Large intestine (tissue), 3 donors: ENCODE measurements around the gene RHCG. TPM values are rescaled to one million over a fixed set of nuclear protein-coding genes. Genes with fewer than 3 reads are reported as not detected.
A peak's percentile ranks its signal among the peaks of the same experiment; 100 is the strongest.
"Not testable (repeated sequence)": the region's sequence is repeated elsewhere in the genome, so short reads cannot be mapped to it uniquely, and the experiment has no call there.

Experiments used
- DNase-seq, 2 donors: peaks; one replicate each; pipeline versions ENCODE4 v3.0.0 to v3.0.0-alpha.2; 2013
- H3K27ac ChIP-seq: one replicate; pipeline ENCODE4 v1.5.1; 2013; ENCODE audit warnings: low read length
- H3K27me3 ChIP-seq: 2 replicates; pipeline ENCODE4 v1.6.1; 2013; ENCODE audit warnings: low read length; ENCODE audit not compliant: control insufficient read depth, insufficient read depth
- H3K36me3 ChIP-seq: 2 replicates; pipeline ENCODE4 v1.6.1; 2013; ENCODE audit warnings: low read length; ENCODE audit not compliant: control insufficient read depth, insufficient read depth
- H3K4me1 ChIP-seq: one replicate; pipeline ENCODE4 v1.6.1; 2013; ENCODE audit warnings: low read length; ENCODE audit not compliant: control insufficient read depth, insufficient read depth
- H3K4me3 ChIP-seq: one replicate; pipeline ENCODE4 v1.5.1; 2013; ENCODE audit warnings: low read length
- H3K9me3 ChIP-seq: one replicate; pipeline ENCODE4 v1.6.1; 2013; ENCODE audit warnings: mild to moderate bottlenecking, low read depth, low read length, moderate library complexity; ENCODE audit not compliant: control insufficient read depth
- WGBS: methylation state at CpG from one replicate; pipeline ENCODE4 v1.1.5; 2013; ENCODE audit warnings: low lambda C conversion rate; ENCODE audit not compliant: insufficient coverage; 5-methylcytosine and 5-hydroxymethylcytosine counted together
- polyA plus RNA-seq: library from polyadenylated mRNA; unstranded; fragments of 120-200 nt; gene quantifications from one replicate; pipeline ENCODE4 v1.2.1, GENCODE V29; 2013

RHCG gene
- polyA plus RNA-seq, 1 donor = 0.12 TPM

DNA sequence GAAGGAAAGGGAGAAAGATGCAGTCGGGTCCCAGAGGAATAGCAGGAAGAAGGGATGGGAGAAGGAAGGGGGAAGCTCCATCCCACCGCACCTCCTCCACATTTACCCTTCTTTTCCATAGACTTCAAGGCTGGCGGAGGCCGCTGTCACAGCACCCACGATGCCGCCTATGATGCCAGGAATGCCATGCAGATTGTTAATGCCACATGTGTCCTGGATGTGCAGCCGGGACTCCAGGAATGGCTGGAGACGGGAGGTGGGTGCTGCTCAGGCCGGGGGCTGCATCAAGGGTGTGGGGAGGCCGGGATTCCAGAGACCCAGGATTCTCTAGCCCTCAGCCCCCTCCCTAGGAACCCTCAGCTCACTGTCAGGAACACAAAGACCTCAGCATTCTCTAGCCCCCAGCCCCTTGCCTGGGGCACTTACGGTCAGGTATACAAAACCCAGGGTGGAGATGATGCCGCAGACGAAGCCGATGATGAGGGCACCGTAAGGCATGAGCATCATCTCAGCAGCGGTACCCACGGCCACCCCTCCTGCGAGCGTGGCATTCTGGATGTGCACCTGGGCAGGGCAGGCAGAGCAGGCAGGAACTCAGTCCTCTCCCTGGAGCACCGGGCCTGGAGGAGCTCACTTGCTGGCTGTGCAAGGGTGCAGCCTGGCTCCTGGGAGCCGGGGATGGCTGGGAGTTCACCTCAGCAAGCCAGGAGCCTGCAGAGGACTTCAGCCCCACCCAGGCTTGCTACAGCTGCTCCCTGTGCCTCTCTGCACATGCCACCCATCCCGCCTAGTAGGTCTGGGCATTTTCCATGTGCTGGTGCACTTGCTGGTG is 18.8 kb downstream of the RHCG start:
- Histone ChIP-seq H3K9me3 (no peaks in the 10 kb centered on the region), H3K36me3 (no peaks in the 10 kb centered on the region), H3K4me1 (no peaks in the 10 kb centered on the region), H3K27me3 (peaks cover 34% of the 10 kb centered on the region), H3K4me3 (no peak overlapping the region), H3K27ac (no peak overlapping the region)
- WGBS = no CpG with 5 or more reads among the region's 22 CpGs
- DNase-seq = no peak

DNA sequence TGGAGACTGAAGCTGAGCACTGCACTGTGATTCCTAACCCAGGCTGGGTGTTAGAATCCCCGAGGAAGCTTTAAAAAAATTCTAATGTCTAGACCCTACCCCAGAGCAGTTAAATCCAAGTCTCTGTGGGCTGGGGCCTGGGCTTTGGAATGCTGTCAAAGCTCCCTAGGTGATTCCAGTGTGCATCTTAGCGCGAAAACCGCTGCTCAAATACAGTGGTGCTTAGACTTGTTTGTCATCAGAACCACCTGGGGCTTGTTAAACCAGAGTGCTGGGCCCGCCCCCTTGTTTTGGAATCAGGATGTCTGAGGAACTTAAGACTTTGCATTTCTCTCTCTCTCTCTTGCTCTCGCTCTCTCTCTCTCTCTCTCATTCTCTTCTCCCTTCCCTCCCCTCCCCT is 20.7 kb downstream of the RHCG start:
- no peaks in the 10 kb centered on the region for H3K36me3 ChIP-seq
- peaks cover 43% of the 10 kb centered on the region for H3K27me3 ChIP-seq
- H3K4me3 ChIP-seq = no peak overlapping the region
- no peaks in the 10 kb centered on the region for H3K4me1 ChIP-seq
- no peak for DNase-seq
- H3K9me3 ChIP-seq = no peaks in the 10 kb centered on the region
- WGBS = 50% methylated on average over 1 of the region's 6 CpGs
- no peak overlapping the region for H3K27ac ChIP-seq

DNA sequence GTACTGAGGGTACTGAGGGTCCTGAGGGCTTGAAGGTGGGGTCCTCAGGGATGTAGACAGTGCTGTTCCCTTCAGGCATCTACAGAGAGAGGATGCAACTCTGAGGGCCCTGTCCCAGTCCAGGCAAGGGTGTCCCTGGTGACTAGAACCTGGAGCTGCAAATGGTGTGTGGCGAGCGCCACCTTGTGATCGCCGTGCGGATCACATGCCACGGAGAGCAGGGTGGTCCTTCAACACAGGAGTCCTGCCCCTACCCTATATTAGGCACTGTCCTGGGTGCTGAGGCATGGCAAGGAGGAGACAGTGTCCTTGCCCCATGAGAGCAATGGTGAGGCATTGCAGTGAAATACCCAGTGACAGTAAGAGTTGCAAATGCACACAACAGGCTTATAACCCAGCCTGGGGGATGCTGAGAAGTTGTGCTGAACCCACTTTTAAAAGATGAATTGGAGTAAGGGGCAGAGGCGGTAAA is 23.6 kb downstream of the RHCG start:
- Histone ChIP-seq H3K4me1 (no peaks in the 10 kb centered on the region), H3K27ac (no peak overlapping the region), H3K36me3 (no peaks in the 10 kb centered on the region), H3K4me3 (no peak overlapping the region), H3K27me3 (peaks cover 34% of the 10 kb centered on the region), H3K9me3 (peaks cover 3% of the 10 kb centered on the region)
- WGBS = no CpG with 5 or more reads among the region's 7 CpGs
- peak; percentile 23 to 50 for DNase-seq

DNA sequence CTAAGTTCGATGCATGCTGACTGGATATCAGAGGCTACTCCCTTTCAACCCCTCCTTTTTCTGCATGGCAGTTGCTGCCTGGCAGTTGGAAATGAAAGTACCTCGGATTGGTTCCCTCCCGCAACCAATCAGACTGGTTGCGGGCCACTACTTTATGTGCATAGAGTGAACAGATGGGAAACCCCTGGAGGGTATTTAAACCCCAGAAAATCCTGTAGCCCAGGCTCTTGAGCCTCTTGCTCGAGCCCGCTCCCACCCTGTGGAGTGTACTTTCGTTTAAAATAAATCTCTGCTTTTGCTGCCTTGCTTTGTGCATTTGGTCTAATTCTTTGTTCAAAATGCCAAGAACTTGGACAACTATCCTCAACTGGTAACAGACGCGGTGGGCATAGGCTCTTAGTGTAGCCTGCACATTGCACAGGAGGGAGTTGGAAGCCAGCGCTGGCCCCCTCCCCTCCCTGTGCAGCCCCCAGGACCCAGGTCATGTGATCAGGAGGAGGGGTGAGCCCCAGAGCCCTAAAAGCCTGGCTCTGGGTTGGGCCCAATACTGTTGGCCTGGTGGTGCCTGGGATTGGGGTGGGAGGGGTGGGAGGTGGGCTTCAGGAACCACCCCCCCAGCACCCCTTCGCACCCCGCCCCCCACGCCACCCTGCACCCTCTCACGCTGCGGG is 26.8 kb downstream of the RHCG start:
- WGBS = no CpG with 5 or more reads among the region's 15 CpGs
- Histone ChIP-seq H3K4me3 (no peak overlapping the region), H3K27ac (no peak overlapping the region), H3K36me3 (no peaks in the 10 kb centered on the region), H3K9me3 (peaks cover 3% of the 10 kb centered on the region), H3K27me3 (peaks cover 25% of the 10 kb centered on the region), H3K4me1 (no peaks in the 10 kb centered on the region)
- no peak for DNase-seq

DNA sequence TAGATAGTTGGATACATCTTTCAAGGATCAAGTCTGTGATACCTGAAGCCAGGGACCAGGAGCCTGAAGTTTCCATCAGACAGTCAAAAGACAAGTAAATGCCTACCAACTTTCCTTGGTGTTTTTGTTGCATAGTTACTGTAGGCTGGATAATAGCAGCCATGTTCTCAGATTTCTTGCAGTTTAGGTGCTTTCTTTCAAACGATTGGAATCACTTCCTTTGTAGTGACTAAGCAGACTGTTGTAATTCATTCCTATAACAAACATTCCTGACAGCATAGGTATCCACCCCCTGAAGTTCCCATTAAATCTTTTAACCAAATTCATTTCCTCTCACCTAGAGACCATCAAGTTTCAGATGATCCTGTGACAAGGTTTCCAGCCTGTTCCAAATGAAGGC is 27.6 kb downstream of the RHCG start:
- 0% methylated on average over 1 of the region's 1 CpG for WGBS
- not testable (repeated sequence) for H3K27ac ChIP-seq, DNase-seq, H3K4me3 ChIP-seq, H3K4me1 ChIP-seq, H3K9me3 ChIP-seq, H3K36me3 ChIP-seq
- peaks cover 23% of the 10 kb centered on the region for H3K27me3 ChIP-seq

DNA sequence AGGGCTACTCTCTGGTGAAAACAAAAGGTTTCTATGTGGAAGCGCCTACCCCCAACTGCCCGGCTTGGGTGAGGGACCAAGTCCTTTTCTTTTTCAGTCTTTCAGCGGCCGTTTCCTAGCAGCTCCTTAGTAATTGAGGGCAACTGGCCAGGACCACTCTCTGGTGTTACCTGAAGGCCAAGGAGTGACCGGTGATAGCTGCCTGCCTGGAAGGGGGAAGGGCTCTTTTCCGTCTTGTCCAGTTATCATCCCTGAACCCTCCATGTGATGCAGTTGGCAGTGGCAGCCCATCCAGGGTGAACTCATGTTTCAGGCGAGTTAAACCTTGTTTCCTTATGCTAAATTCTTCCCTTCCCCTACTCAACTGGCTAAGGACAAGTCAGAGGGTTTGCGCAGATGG is 33.3 kb downstream of the RHCG start:
- no peaks in the 10 kb centered on the region for H3K9me3 ChIP-seq
- H3K27me3 ChIP-seq = no peaks in the 10 kb centered on the region
- WGBS = 80% methylated on average over 1 of the region's 8 CpGs
- H3K4me3 ChIP-seq = no peak overlapping the region
- DNase-seq = no peak
- H3K27ac ChIP-seq = no peak overlapping the region
- no peaks in the 10 kb centered on the region for H3K36me3 ChIP-seq
- H3K4me1 ChIP-seq = peaks cover 21% of the 10 kb centered on the region

DNA sequence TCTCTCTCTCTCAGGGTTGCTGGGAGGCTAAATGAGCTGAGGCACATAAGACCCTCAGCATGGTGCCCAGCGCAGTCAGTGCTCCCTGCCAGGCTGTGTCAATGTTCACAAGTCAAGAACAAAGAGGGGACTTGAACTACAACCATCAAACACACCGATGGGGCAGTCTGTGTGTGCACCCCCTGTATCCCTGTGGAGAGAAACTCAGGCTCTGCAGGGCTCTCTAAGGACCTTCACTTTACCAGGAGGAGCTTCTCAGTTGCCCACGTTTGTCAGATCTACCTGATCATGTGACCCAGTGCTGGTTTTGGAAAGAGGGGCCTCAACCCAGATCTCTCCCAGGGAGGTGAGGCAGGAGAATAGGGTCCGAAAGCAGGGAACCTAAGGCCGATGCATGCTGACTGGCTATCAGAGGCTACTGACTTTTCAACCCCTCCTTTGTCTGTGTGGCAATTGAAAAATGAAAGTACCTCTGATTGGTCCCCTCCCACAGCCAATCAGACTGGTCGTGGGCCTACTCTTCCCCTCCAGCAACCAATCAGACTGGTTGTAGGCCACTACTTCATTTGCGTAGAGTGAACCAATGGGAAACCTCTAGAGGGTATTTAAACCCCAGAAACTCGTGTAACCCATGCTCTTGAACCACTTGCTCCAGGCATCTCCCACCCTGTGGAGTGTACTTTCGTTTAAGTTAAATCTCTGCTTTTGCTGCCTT is 34.0 kb downstream of the RHCG start:
- no peaks in the 10 kb centered on the region for H3K36me3 ChIP-seq
- peak in 1 of 2 donors; percentile 30 for DNase-seq
- peaks cover 21% of the 10 kb centered on the region for H3K4me1 ChIP-seq
- WGBS = 100% methylated on average over 1 of the region's 9 CpGs
- H3K4me3 ChIP-seq = no peak overlapping the region
- H3K27ac ChIP-seq = no peak overlapping the region
- H3K9me3 ChIP-seq = no peaks in the 10 kb centered on the region
- H3K27me3 ChIP-seq = no peaks in the 10 kb centered on the region

DNA sequence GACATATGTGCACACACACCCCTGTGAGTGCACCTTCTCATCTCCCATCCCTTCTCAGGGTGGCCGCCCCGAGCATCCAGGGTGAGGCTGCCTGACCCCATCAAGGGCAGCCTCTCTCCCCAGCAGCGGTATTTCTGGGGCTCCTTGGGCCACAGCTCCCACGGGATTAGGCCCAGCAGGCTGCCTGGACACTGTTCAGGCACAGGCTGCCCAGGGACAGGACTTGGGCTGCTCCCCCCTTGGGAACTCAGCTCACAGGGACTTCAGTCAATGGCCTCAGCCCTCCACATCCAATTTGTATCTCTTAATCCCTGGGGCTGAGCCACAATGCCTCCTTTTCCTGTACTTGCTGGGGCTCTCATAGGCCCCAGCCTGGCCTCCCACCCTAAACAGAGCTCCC is 35.0 kb downstream of the RHCG start:
- no peaks in the 10 kb centered on the region for H3K27me3 ChIP-seq
- no peak overlapping the region for H3K27ac ChIP-seq
- no peaks in the 10 kb centered on the region for H3K36me3 ChIP-seq
- H3K4me3 ChIP-seq = no peak overlapping the region
- no peak for DNase-seq
- H3K4me1 ChIP-seq = peaks cover 24% of the 10 kb centered on the region
- no CpG with 5 or more reads among the region's 4 CpGs for WGBS
- no peaks in the 10 kb centered on the region for H3K9me3 ChIP-seq

DNA sequence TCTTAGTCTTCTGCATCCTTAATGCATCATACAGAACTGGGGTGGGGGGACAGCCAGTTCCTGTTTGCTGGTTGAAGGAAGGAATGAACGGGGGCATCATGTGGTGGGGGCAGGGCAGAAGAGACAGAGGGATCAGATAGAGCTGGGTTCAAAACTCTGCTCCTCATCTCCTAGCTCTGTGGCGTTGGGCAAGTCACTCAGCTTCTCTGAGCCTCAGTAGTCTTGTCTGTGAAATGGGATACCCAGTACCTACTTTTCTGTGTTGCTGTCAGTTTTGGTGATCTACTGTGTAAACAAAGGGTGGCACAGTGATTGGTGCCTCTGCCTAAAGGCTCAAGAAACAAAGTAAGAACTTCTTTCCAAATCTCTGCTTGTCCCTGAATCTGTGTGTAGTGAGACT is 36.3 kb downstream of the RHCG start:
- no peak overlapping the region for H3K4me3 ChIP-seq
- WGBS = no CpG with 5 or more reads among the region's 2 CpGs
- DNase-seq = no peak
- peaks cover 29% of the 10 kb centered on the region for H3K4me1 ChIP-seq
- peak overlapping the region; percentile 76 for H3K27ac ChIP-seq
- H3K9me3 ChIP-seq = no peaks in the 10 kb centered on the region
- H3K27me3 ChIP-seq = no peaks in the 10 kb centered on the region
- H3K36me3 ChIP-seq = no peaks in the 10 kb centered on the region

DNA sequence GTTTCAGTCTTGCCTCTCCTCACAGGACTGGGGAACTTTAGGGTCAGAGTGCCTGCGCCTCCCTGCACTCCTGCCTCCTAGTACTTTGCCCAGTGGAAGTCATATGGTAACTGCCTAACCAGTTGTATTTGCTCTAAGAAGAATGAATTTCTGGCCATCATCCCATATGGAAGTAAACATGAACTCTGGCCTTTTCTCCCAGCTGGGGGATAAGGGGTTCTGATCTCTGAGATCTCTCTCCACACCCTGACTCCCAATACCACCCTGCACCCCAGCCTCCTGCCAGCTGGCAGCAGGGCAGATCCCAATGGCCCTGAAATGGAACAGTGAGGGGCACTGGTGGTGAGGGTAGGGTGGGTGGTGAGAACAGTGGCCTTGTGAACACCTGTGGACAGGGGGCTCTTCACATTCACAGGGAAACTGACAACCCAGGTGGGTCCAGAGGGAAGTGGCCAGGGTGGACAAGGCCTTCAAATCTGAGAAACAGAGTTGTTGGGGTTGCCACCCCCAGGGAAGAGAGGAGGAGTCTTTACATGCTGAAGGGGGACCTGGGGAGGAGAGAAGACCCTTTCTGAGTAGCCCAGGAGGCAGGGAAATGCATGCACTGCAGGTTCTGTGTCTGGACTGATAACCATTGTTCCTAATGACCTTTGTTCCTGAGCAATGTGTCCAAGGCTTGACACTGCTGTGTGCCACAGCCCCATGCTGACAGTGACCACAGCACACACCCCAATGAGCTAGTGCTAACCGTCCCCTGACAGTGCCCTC is 36.9 kb downstream of the RHCG start:
- H3K9me3 ChIP-seq = no peaks in the 10 kb centered on the region
- H3K27me3 ChIP-seq = no peaks in the 10 kb centered on the region
- peak overlapping the region; percentile 76 for H3K27ac ChIP-seq
- no peak overlapping the region for H3K4me3 ChIP-seq
- WGBS = no CpG with 5 or more reads among the region's 2 CpGs
- H3K4me1 ChIP-seq = peaks cover 33% of the 10 kb centered on the region
- DNase-seq = peak; percentile 86 to 94
- no peaks in the 10 kb centered on the region for H3K36me3 ChIP-seq
